ENCODE measurements around the gene GALNT11. TPM values are rescaled to one million over a fixed set of nuclear protein-coding genes. Genes with fewer than 3 reads are reported as not detected.

GALNT11 gene
- 30.9 TPM for total RNA-seq

GRCh38 chr7:152025077-152025936 lies at the start of gene GALNT11:
TSS of gene GALNT11 (plus strand) at chr7:152025674. CDS start at chr7:152094228, 68,554 bp downstream.
- no peaks in the 10 kb centered on the region for H3K27me3 ChIP-seq (ENCODE audit: insufficient read depth, low read length)
- H3K4me1 ChIP-seq (ENCODE audit: insufficient read depth, low read length), result peaks cover 23% of the 10 kb centered on the region
- H3K9me3 ChIP-seq (ENCODE audit: low read depth, low read length), result no peaks in the 10 kb centered on the region
- H3K4me3 ChIP-seq (ENCODE audit: low read length), result peak within 1 kb of the TSS; percentile 71

GRCh38 chr7:151978616-151979015 lies 46.9 kb upstream of the GALNT11 start:
- H3K27me3 ChIP-seq (ENCODE audit: insufficient read depth, low read length), result no peaks in the 10 kb centered on the region
- no peaks in the 10 kb centered on the region for H3K9me3 ChIP-seq (ENCODE audit: low read depth, low read length)
- no peak overlapping the region for H3K4me3 ChIP-seq (ENCODE audit: low read length)
- H3K4me1 ChIP-seq (ENCODE audit: insufficient read depth, low read length), result no peaks in the 10 kb centered on the region

DNA sequence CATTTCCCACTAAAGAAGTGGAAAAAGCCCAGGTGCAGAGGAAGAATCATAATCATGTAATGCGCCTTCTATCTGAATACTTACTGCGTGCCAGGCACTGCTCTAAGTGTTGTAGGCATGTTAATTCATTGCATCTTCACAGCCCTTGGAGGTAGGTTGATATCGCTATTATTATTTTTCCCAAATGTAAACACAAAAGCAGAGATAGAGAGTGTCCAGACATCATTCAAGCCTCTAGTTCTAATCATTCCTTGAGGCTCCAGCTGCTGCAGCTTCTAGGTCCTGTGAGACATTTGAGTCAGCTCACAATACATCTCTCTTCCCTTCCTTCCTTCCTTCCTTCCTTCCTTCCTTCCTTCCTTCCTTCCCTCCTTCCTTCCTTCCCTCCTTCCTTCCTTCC lies 44.3 kb upstream of the GALNT11 start:
- no peaks in the 10 kb centered on the region for H3K4me1 ChIP-seq (ENCODE audit: insufficient read depth, low read length)
- no peak overlapping the region for H3K4me3 ChIP-seq (ENCODE audit: low read length)

GRCh38 chr7:151982806-151983205 lies 42.7 kb upstream of the GALNT11 start:
- no peak overlapping the region for H3K4me3 ChIP-seq (ENCODE audit: low read length)
- H3K27me3 ChIP-seq (ENCODE audit: insufficient read depth, low read length), result no peaks in the 10 kb centered on the region
- no peaks in the 10 kb centered on the region for H3K9me3 ChIP-seq (ENCODE audit: low read depth, low read length)
- H3K4me1 ChIP-seq (ENCODE audit: insufficient read depth, low read length), result no peaks in the 10 kb centered on the region

More for the DNA sequence above, 44.3 kb upstream of the GALNT11 start:
- Histone ChIP-seq H3K9me3 (ENCODE audit: low read depth, low read length) (no peaks in the 10 kb centered on the region), H3K27me3 (ENCODE audit: insufficient read depth, low read length) (no peaks in the 10 kb centered on the region)

DNA sequence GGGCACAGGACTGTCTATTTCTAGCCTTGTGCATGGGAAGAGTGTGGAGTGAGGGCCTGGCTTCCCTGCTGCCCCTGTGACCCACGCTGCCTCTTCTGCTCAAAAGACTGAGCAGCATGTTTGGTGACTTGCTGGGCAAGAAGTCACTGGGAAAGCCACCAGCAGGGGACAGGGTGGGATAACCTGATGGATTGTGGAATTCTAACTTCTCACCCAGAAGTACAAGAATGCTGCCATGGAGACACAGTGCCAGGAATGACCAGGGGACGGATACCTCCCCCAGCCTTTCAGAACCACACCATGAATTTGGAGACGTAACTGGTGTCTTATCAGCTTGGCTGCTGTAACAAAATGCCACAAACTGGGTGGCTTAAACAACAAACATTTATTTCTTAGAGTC lies 40.9 kb upstream of the GALNT11 start:
- Histone ChIP-seq H3K27me3 (ENCODE audit: insufficient read depth, low read length) (no peaks in the 10 kb centered on the region), H3K9me3 (ENCODE audit: low read depth, low read length) (no peaks in the 10 kb centered on the region), H3K4me3 (ENCODE audit: low read length) (no peak overlapping the region), H3K4me1 (ENCODE audit: insufficient read depth, low read length) (no peaks in the 10 kb centered on the region)

DNA sequence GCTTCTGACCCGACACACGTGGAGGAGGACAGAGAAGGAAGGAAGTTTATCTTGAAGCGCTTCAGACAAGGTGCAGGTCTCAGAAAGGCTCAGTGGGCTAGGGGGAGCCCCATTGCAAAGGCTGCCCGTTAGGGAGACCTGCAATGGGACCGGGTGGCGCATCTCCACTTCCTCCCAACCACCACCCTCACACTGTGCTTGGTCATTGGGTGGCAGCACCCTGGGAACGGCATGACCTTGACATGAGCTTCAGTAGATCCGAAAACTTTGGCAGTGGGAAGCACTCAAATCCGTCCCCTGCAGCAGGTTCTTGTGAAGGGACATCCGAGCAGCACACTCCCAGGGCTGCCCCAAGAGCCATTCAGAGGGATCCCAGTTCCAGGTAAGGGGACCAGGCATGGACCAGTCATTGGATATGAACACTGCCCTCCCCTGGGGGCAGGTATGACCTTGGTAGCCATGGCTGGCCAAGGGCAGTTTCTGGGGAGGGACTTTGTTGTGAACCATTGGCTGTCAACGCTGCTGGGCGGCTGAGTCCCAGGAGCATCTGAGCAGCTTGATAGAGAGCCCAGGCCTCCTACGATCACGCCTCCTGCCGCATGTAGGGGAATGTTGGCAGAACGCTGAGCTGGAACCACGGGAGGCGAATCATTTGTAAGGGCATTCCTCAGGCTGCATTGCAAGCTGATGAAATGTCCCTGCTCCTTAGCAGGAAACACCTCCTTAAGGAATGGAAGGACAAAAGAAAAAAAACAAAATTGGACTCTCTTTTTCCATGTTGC lies 37.5 kb upstream of the GALNT11 start:
- Histone ChIP-seq H3K9me3 (ENCODE audit: low read depth, low read length) (no peaks in the 10 kb centered on the region), H3K4me3 (ENCODE audit: low read length) (no peak overlapping the region), H3K27me3 (ENCODE audit: insufficient read depth, low read length) (no peaks in the 10 kb centered on the region), H3K4me1 (ENCODE audit: insufficient read depth, low read length) (peaks cover 4% of the 10 kb centered on the region)

DNA sequence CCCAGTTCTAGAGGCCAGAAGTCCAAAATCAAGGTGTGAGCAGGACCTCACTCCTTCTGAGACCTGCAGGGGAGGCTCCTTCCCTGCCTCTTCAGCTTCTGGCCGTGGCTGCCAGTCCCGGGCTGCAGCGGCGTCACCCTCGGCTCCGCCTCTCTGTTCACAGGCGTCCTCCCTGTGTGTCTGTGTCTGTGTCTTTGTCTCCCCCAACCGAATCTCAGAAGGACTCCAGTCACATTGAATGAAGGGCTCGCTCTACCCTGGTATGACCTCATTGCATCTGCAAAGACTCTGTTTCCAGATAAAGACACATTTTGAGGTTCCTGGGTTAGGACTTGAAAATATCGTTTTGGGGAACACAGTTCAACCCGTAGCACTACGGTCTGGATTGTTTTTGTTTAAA lies 33.1 kb upstream of the GALNT11 start:
- Histone ChIP-seq H3K4me3 (ENCODE audit: low read length) (no peak overlapping the region), H3K4me1 (ENCODE audit: insufficient read depth, low read length) (peaks cover 4% of the 10 kb centered on the region), H3K9me3 (ENCODE audit: low read depth, low read length) (no peaks in the 10 kb centered on the region), H3K27me3 (ENCODE audit: insufficient read depth, low read length) (peaks cover 3% of the 10 kb centered on the region)

- Histone ChIP-seq H3K4me1 (ENCODE audit: insufficient read depth, low read length) (peaks cover 4% of the 10 kb centered on the region), H3K9me3 (ENCODE audit: low read depth, low read length) (no peaks in the 10 kb centered on the region), H3K27me3 (ENCODE audit: insufficient read depth, low read length) (peaks cover 3% of the 10 kb centered on the region), H3K4me3 (ENCODE audit: low read length) (no peak overlapping the region)
These were observed 31.3 kb upstream of the GALNT11 start for GRCh38 chr7:151993977-151994676.

DNA sequence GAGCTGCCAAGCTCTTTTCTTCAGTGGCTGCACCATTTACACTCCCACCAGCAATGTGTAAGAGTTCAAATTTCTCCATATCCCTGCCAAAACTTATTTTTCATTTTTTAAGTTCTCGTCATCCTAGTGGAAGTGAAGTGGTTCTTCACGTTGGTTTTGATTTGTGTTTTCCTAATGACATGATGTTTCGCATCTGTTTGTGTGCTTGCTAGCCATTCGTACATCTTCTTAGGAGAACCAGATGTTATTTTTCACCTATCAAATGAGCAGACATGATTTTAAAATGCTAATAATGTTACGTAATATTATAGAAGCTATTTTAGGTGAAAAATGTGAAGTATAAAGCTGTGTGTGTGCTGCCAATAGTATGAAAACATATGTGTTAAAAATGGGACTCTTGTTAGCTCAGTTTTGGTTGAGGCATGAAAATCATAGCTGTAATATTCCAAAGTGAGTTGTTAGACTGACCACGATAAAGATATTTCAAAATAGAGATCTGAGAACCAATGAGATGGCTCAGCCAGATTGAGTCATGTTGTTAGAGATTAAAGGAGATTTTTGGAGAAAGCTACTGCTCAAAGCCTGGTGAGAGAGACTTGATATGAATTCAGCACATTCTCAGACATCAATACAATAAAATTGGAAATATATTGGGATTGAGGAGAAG lies 25.9 kb upstream of the GALNT11 start:
- Histone ChIP-seq H3K9me3 (ENCODE audit: low read depth, low read length) (no peaks in the 10 kb centered on the region), H3K4me3 (ENCODE audit: low read length) (no peak overlapping the region), H3K27me3 (ENCODE audit: insufficient read depth, low read length) (peaks cover 10% of the 10 kb centered on the region), H3K4me1 (ENCODE audit: insufficient read depth, low read length) (no peaks in the 10 kb centered on the region)

- Histone ChIP-seq H3K27me3 (ENCODE audit: insufficient read depth, low read length) (peaks cover 10% of the 10 kb centered on the region), H3K4me3 (ENCODE audit: low read length) (no peak overlapping the region), H3K4me1 (ENCODE audit: insufficient read depth, low read length) (no peaks in the 10 kb centered on the region), H3K9me3 (ENCODE audit: low read depth, low read length) (no peaks in the 10 kb centered on the region)
These were observed 25.3 kb upstream of the GALNT11 start for GRCh38 chr7:152000191-152000590.

- H3K27me3 ChIP-seq (ENCODE audit: insufficient read depth, low read length), result peaks cover 7% of the 10 kb centered on the region
- H3K9me3 ChIP-seq (ENCODE audit: low read depth, low read length), result no peaks in the 10 kb centered on the region
- H3K4me1 ChIP-seq (ENCODE audit: insufficient read depth, low read length), result no peaks in the 10 kb centered on the region
- H3K4me3 ChIP-seq (ENCODE audit: low read length), result no peak overlapping the region
These were observed 19.1 kb upstream of the GALNT11 start for GRCh38 chr7:152006336-152006735.

- H3K27me3 ChIP-seq (ENCODE audit: insufficient read depth, low read length), result peaks cover 2% of the 10 kb centered on the region
- no peak overlapping the region for H3K4me3 ChIP-seq (ENCODE audit: low read length)
- H3K9me3 ChIP-seq (ENCODE audit: low read depth, low read length), result no peaks in the 10 kb centered on the region
- no peaks in the 10 kb centered on the region for H3K4me1 ChIP-seq (ENCODE audit: insufficient read depth, low read length)
These were observed 13.6 kb upstream of the GALNT11 start for GRCh38 chr7:152011860-152012259.

GRCh38 chr7:152013230-152013629 lies 12.2 kb upstream of the GALNT11 start:
- H3K27me3 ChIP-seq (ENCODE audit: insufficient read depth, low read length), result peaks cover 2% of the 10 kb centered on the region
- H3K9me3 ChIP-seq (ENCODE audit: low read depth, low read length), result no peaks in the 10 kb centered on the region
- no peaks in the 10 kb centered on the region for H3K4me1 ChIP-seq (ENCODE audit: insufficient read depth, low read length)
- no peak overlapping the region for H3K4me3 ChIP-seq (ENCODE audit: low read length)

DNA sequence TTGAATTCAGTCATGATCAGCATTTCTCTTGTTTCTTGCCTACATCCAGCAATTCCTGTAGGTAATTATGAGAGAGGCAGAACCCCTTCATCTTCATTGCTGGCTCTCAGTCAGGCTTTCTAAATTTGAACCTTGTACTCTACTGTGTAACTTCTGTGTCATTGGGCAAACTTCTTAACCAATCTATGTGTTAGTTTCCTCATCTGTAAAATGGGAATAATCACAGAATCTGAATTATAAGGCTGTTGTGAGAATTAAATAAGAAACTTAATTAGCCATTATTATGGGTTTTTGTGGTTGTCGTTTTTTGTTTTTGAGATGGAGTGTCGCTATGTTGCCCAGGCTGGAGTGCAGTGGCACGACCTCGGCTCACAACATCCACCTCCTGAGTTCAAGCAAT lies 11.5 kb upstream of the GALNT11 start:
- Histone ChIP-seq H3K9me3 (ENCODE audit: low read depth, low read length) (no peaks in the 10 kb centered on the region), H3K4me1 (ENCODE audit: insufficient read depth, low read length) (no peaks in the 10 kb centered on the region), H3K4me3 (ENCODE audit: low read length) (no peak overlapping the region), H3K27me3 (ENCODE audit: insufficient read depth, low read length) (peaks cover 2% of the 10 kb centered on the region)

All from mononuclear cell (primary cell).